Smooth muscle cell (in vitro differentiated cells): Measurements from ENCODE around the gene SLC25A42. TPM values are rescaled to one million over a fixed set of nuclear protein-coding genes. Genes with fewer than 3 reads are reported as not detected.

Experiments used
- DNase-seq: peaks from one replicate; lab custom pipeline; 2025; ENCODE audit not compliant: unreplicated experiment; lab: John Stamatoyannopoulos, UW
- H2AFZ ChIP-seq: fragments of 200-600 bp; sonication (generic); 2 replicates; pipeline ENCODE4 v1.6.0; 2016; ENCODE audit warnings: antibody characterized with exemption, low read depth, mild to moderate bottlenecking
- H3F3A ChIP-seq: fragments of 200-600 bp; sonication (generic); 2 replicates; pipeline ENCODE4 v1.6.0; 2017; ENCODE audit warnings: antibody characterized with exemption, low read depth
- H3K27ac ChIP-seq: fragments of 200-600 bp; sonication (generic); 2 replicates; pipeline ENCODE4 v1.5.1; 2016; ENCODE audit warnings: low read depth, mild to moderate bottlenecking
- H3K27me3 ChIP-seq: fragments of 200-600 bp; sonication (generic); 2 replicates; pipeline ENCODE4 v1.6.1; 2016; ENCODE audit warnings: low read depth, mild to moderate bottlenecking
- H3K36me3 ChIP-seq: fragments of 200-600 bp; sonication (generic); 2 replicates; pipeline ENCODE4 v1.5.1; 2016; ENCODE audit warnings: low read depth
- H3K4me1 ChIP-seq: fragments of 200-600 bp; sonication (generic); 2 replicates; pipeline ENCODE4 v1.5.1; 2016; ENCODE audit warnings: low read depth
- H3K4me2 ChIP-seq: fragments of 200-600 bp; sonication (generic); 2 replicates; pipeline ENCODE4 v1.6.0; 2016; ENCODE audit warnings: mild to moderate bottlenecking
- H3K4me3 ChIP-seq: fragments of 200-600 bp; sonication (generic); 2 replicates; pipeline ENCODE4 v1.5.1; 2016; ENCODE audit warnings: mild to moderate bottlenecking
- H3K79me2 ChIP-seq: fragments of 200-600 bp; sonication (generic); 2 replicates; pipeline ENCODE4 v1.6.0; 2016; ENCODE audit warnings: low read depth, mild to moderate bottlenecking
- H3K9ac ChIP-seq: fragments of 200-600 bp; sonication (generic); 2 replicates; pipeline ENCODE4 v1.6.0; 2016; ENCODE audit warnings: low read depth
- H3K9me3 ChIP-seq: fragments of 200-600 bp; sonication (generic); replicated peaks from 2 replicates; pipeline ENCODE4 v1.5.1; 2016; ENCODE audit warnings: low read depth
- H4K20me1 ChIP-seq: fragments of 200-600 bp; sonication (generic); 2 replicates; pipeline ENCODE4 v1.6.0; 2016; ENCODE audit warnings: low read depth
- WGBS: methylation state at CpG from one replicate; pipeline ENCODE4 v1.1.7; 2016; ENCODE audit warnings: low lambda C conversion rate; 5-methylcytosine and 5-hydroxymethylcytosine counted together
- polyA plus RNA-seq: library from polyadenylated mRNA; unstranded; fragments of >200 nt; fragmentation: Nextera tagmentation; extraction: Ambion mirVana; gene quantifications from 2 replicates; pipeline ENCODE4 v1.2.1, GENCODE V29; 2016
- total RNA-seq: library from RNA; depleted of rRNA; stranded (reverse); fragments of >200 nt; gene quantifications from 2 replicates; pipeline ENCODE4 v1.2.3, GENCODE V29; 2014
- TF ChIP-seq, protein P1 (sequence below): fragments of 200-600 bp; sonication (generic); IDR thresholded peaks from 2 replicates; pipeline ENCODE4 v1.5.1; 2017; ENCODE audit warnings: borderline replicate concordance, mild to moderate bottlenecking, antibody characterized with exemption; ENCODE audit not compliant: insufficient read depth, poor library complexity, severe bottlenecking

The SLC25A42 gene
- total and polyA plus RNA-seq, 2 experiments from 2014 or later = 8.1 to 18.9 TPM

DNA sequence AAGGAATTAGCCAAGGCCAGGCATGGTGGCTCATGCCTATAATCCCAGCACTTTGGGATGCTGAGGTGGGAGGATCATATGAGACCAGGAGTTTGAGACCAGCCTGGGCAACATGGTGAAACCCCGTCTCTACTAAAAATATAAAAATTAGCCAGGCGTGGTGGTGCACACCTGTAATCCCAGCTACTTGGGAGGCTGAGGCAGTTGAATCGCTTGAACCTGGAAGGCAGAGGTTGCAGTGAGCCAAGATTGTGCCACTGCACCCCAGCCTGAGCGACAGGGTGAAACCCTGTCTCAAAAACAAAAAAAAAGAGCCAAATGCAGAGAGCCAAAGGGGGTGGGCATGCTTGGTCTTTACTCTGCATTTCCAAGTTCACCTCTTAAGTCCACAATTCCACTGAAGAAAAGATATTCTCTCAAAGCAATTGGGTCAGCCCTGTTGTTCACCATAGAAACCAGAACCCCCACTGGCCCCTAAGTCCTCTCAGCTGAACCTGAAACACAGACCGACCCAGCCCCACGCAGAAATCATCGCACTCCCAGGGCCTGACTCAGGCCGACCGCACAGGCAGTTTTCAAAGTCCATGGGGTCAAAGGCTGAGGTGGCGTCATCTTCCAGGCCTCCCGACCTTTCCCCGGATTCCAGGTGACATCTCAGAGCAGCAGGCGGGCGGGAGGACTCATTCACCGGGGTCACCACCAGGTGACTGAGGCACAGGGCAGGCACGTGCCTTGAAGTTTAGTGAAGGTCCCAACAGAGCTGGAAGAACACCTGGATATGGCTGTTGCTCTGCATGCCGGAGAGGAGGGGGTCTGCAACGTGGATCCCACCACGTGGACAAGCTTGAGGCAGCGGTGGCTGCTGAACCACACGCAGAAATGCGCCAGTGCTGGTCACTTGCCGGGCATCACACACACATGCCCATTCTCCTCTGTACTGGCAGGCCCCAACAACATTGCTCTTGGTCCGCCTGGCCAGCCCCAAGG, 33.1 kb downstream of the SLC25A42 start:
- Histone ChIP-seq H3K36me3 (no peaks in the 10 kb centered on the region), H4K20me1 (peaks cover 13% of the 10 kb centered on the region), H3F3A (no peaks in the 10 kb centered on the region), H3K4me3 (no peak overlapping the region), H3K27ac (no peak overlapping the region), H3K4me2 (no peak overlapping the region), H3K4me1 (no peaks in the 10 kb centered on the region), H3K27me3 (no peaks in the 10 kb centered on the region), H3K9ac (no peak overlapping the region), H3K9me3 (no peaks in the 10 kb centered on the region), H2AFZ (no peak overlapping the region), H3K79me2 (no peaks in the 10 kb centered on the region)
- 94% methylated on average over 24 of the region's 24 CpGs for WGBS
- DNase-seq = no peak
- TF ChIP-seq, protein P1, sequence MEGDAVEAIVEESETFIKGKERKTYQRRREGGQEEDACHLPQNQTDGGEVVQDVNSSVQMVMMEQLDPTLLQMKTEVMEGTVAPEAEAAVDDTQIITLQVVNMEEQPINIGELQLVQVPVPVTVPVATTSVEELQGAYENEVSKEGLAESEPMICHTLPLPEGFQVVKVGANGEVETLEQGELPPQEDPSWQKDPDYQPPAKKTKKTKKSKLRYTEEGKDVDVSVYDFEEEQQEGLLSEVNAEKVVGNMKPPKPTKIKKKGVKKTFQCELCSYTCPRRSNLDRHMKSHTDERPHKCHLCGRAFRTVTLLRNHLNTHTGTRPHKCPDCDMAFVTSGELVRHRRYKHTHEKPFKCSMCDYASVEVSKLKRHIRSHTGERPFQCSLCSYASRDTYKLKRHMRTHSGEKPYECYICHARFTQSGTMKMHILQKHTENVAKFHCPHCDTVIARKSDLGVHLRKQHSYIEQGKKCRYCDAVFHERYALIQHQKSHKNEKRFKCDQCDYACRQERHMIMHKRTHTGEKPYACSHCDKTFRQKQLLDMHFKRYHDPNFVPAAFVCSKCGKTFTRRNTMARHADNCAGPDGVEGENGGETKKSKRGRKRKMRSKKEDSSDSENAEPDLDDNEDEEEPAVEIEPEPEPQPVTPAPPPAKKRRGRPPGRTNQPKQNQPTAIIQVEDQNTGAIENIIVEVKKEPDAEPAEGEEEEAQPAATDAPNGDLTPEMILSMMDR = no peak

DNA sequence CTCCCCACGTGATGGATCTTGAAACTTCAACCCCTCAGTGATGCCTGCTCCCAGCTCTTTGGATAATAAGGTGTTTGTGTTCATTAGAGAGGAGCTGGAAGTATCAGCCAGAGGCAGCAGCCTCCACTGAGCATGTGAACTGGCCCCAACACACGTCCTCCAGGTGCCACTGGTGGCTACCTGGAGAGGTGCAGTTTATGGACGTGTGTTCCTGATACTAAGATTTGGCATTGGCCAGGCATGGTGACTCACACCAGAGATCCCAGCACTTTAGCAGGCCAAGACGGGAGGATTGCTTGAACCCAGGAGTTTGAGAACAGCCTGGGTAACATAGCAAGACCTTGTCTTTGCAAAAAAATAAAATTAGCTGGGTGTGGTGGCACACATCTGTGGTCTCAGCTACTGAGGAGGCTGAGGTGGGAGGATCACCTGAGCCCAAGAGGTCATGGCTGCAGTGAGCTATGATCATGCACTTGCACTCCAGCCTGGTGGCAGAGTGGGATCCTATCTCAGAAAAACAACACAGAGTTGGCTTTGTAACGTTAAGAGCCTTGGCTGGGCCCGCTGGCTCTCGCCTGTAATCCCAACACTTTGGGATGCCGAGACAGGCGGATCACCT, 34.4 kb downstream of the SLC25A42 start:
- no peak for DNase-seq
- H3K36me3 ChIP-seq = no peaks in the 10 kb centered on the region
- H3K27ac ChIP-seq = no peak overlapping the region
- H3F3A ChIP-seq = no peaks in the 10 kb centered on the region
- H3K4me2 ChIP-seq = no peak overlapping the region
- H2AFZ ChIP-seq = no peak overlapping the region
- TF ChIP-seq, protein P1 = no peak
- 90% methylated on average over 9 of the region's 9 CpGs for WGBS
- no peak overlapping the region for H3K9ac ChIP-seq
- no peaks in the 10 kb centered on the region for H3K9me3 ChIP-seq
- H3K4me3 ChIP-seq = no peak overlapping the region
- H3K79me2 ChIP-seq = no peaks in the 10 kb centered on the region
- H3K27me3 ChIP-seq = no peaks in the 10 kb centered on the region
- peaks cover 13% of the 10 kb centered on the region for H4K20me1 ChIP-seq
- no peaks in the 10 kb centered on the region for H3K4me1 ChIP-seq

DNA sequence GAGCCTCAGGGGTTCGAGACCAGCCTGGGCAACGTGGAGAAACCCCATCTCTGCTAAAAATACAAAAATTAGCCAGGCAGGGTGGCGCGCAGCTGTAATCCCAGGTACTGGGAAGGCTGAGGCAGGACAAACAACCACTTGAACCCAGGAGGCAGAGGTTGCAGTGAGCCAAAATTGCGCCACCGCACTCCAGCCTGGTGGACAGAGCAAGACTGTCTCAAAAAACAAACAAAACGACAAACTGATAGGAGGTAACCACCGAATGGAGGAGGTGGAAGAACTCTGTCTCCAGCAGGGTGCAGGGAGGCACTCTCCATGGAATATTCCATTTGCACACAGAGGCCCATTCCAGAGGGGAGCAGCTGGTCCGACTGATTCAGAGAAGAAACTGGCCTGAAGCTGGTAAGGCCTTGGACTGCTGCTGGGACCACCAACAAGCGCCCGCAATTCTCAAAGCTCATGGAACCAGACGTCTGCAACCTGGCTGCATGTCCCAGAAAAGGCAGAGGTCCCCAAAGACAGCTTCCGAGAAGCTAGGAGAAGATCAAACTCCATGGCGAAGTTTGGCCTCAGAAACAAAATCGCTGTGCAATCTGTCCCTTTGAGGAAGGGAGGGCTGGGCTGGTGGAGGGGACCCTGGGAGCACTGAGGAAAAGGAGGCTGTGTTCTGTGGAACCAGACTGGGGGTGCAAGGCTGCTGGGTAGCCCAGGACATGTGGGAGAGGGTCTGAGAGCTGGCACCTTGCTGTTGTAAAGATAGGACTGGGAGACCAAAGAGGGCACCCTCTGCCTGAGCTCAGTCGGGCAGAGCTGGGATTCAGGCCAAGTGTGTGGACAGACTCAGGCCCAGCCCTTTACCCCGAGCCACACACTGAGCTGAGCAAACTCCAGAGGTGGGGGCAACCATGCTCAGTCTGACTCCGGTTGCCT, 35.2 kb downstream of the SLC25A42 start:
- Histone ChIP-seq H3K27me3 (no peaks in the 10 kb centered on the region), H3K4me2 (no peak overlapping the region), H3K36me3 (no peaks in the 10 kb centered on the region), H2AFZ (no peak overlapping the region), H4K20me1 (peaks cover 10% of the 10 kb centered on the region), H3K27ac (no peak overlapping the region), H3K4me3 (no peak overlapping the region), H3K79me2 (no peaks in the 10 kb centered on the region), H3K9ac (no peak overlapping the region), H3K9me3 (no peaks in the 10 kb centered on the region), H3F3A (no peaks in the 10 kb centered on the region), H3K4me1 (no peaks in the 10 kb centered on the region)
- TF ChIP-seq, protein P1 = no peak
- DNase-seq = no peak
- 91% methylated on average over 17 of the region's 18 CpGs for WGBS
